Embryonic facial prominence (tissue), 1 donor: ENCODE data around the gene MARVELD2.
"Not testable (repeated sequence)": the region's sequence is repeated elsewhere in the genome, so short reads cannot be mapped to it uniquely, and the experiment has no call there.

ENCODE experiments used
- DNase-seq: peaks from one replicate; pipeline ENCODE4 v3.0.0-alpha.2; 2016; ENCODE audit errors: extremely low spot score

Gene MARVELD2

GRCh38 chr5:69450116-69450515, 35.2 kb downstream of the MARVELD2 start:
- no peak for DNase-seq

- DNase-seq, result not testable (repeated sequence)
Observed at GRCh38 chr5:69450527-69450926, 35.6 kb downstream of the MARVELD2 start.

GRCh38 chr5:69451941-69452647, 37.2 kb downstream of the MARVELD2 start:
- DNase-seq, result no peak

- DNase-seq, result not testable (repeated sequence)
Observed at GRCh38 chr5:69453487-69453886, 38.6 kb downstream of the MARVELD2 start.

- no peak for DNase-seq
Observed at GRCh38 chr5:69454460-69455249, 39.7 kb downstream of the MARVELD2 start.

GRCh38 chr5:69455428-69455988, 40.6 kb downstream of the MARVELD2 start:
- DNase-seq, result not testable (repeated sequence)

- DNase-seq, result no peak
Observed at GRCh38 chr5:69462170-69462569, 47.3 kb downstream of the MARVELD2 start.

GRCh38 chr5:69466375-69466774, 51.5 kb downstream of the MARVELD2 start:
- DNase-seq, result not testable (repeated sequence)

- no peak for DNase-seq
Observed at GRCh38 chr5:69467442-69468225, 52.7 kb downstream of the MARVELD2 start.

GRCh38 chr5:69468631-69469030, 53.7 kb downstream of the MARVELD2 start:
- no peak for DNase-seq

GRCh38 chr5:69471516-69471915, 56.6 kb downstream of the MARVELD2 start:
- not testable (repeated sequence) for DNase-seq

GRCh38 chr5:69472535-69473143, 57.7 kb downstream of the MARVELD2 start:
- DNase-seq, result not testable (repeated sequence)

- no peak for DNase-seq
Observed at GRCh38 chr5:69477170-69477569, 62.3 kb downstream of the MARVELD2 start.

GRCh38 chr5:69478296-69478695, 63.4 kb downstream of the MARVELD2 start:
- not testable (repeated sequence) for DNase-seq

- DNase-seq, result no peak
Observed at GRCh38 chr5:69484891-69485290, 70.0 kb downstream of the MARVELD2 start.

- DNase-seq, result no peak
Observed at GRCh38 chr5:69485471-69485870, 70.6 kb downstream of the MARVELD2 start.

- no peak for DNase-seq
Observed at GRCh38 chr5:69489246-69489645, 74.3 kb downstream of the MARVELD2 start.

- no peak for DNase-seq
Observed at GRCh38 chr5:69491027-69491426, 76.1 kb downstream of the MARVELD2 start.

- DNase-seq, result no peak
Observed at GRCh38 chr5:69491838-69492390, 77.0 kb downstream of the MARVELD2 start.

- DNase-seq, result no peak
Observed at GRCh38 chr5:69492391-69492922, 77.5 kb downstream of the MARVELD2 start, which contains the start of gene OCLN. OCLN (plus strand) TSS chr5:69492790; CDS start chr5:69504245, 11,455 bp downstream.

- DNase-seq, result no peak
Observed at GRCh38 chr5:69492923-69493395, 78.0 kb downstream of the MARVELD2 start.
